K562 (cell line): ENCODE data around the gene SHANK3. TPM values are rescaled to one million over a fixed set of nuclear protein-coding genes. Genes with fewer than 3 reads are reported as not detected.

Experiments used
- ATAC-seq: fragments of 200-7000 bp; cut with Tn5 transposase; 3 replicates; pipeline ENCODE4 v1.9.1; 2020; ENCODE audit warnings: moderate library complexity
- BruUV-seq: library from RNA; stranded (reverse); fragments of 400-500 nt; replicated peaks from 2 replicates; lab custom pipeline; 2021; lab: Mats Ljungman, UMichigan
- CTCF ChIA-PET: fragments of 300-600 bp; formaldehyde crosslinking; extraction: SDS; loops from one replicate; lab custom pipeline; 2021; ENCODE audit warnings: low intra/inter-chr PET ratio; lab: Yijun Ruan, JAX
- POLR2A ChIA-PET: fragments of 300-600, 350-650 bp; sonication (Branson Sonifier 250); formaldehyde crosslinking; extraction: SDS; loops from one replicate; lab custom pipeline; 2021; ENCODE audit warnings: antibody characterized with exemption, inconsistent platforms; lab: Yijun Ruan, JAX
- DNase-seq, 4 experiments: peaks; one replicate each; pipeline versions ENCODE4 v3.0.0 to v3.0.0-alpha.2; 2011 to 2018; ENCODE audit warnings: low spot score in 3 of 4, mixed read lengths in 3 of 4; ENCODE audit errors: extremely low read depth in 1 of 4
- FAIRE-seq: peaks from 2 replicates; lab custom pipeline; 2011; peaks lifted over from hg19 to GRCh38; lab: Jason Lieb, UNC
- H2AFZ ChIP-seq: 2 replicates; pipeline ENCODE4 v1.6.0; 2011; ENCODE audit warnings: low read depth, low read length, control low read depth, inconsistent platforms
- H3K27ac ChIP-seq: fragments of 200-600 bp; 3 replicates; pipeline ENCODE4 v1.8.0; 2011; ENCODE audit warnings: low read depth, mild to moderate bottlenecking, control low read depth, inconsistent platforms, low read length, moderate library complexity, mixed read lengths; ENCODE audit errors: extremely low read depth
- H3K27me3 ChIP-seq, 2 experiments: fragments of 300-600 bp in 1 of 2; 2 replicates in 1 of 2; 3 replicates in 1 of 2; pipeline versions ENCODE4 v1.6.0 to v1.8.0; 2011; ENCODE audit warnings: inconsistent platforms in 2 of 2, low read length in 2 of 2, mild to moderate bottlenecking in 1 of 2, mixed read lengths in 1 of 2, moderate library complexity in 1 of 2; ENCODE audit not compliant: control insufficient read depth in 2 of 2, insufficient read depth in 2 of 2
- H3K36me3 ChIP-seq: fragments of 300-600 bp; 3 replicates; pipeline ENCODE4 v1.8.0; 2011; ENCODE audit warnings: mild to moderate bottlenecking, low read length, inconsistent platforms; ENCODE audit not compliant: control insufficient read depth, insufficient read depth
- H3K4me1 ChIP-seq, 2 experiments: fragments of 200-600 bp in 1 of 2; replicated peaks in 1 of 2; 2 replicates in 1 of 2; 3 replicates in 1 of 2; pipeline versions ENCODE4 v1.5.1 to v1.8.0; 2011; ENCODE audit warnings: inconsistent platforms in 2 of 2, low read length in 2 of 2, mild to moderate bottlenecking in 1 of 2, mixed read lengths in 1 of 2, moderate library complexity in 1 of 2; ENCODE audit not compliant: control insufficient read depth in 2 of 2, insufficient read depth in 2 of 2
- H3K4me2 ChIP-seq: 2 replicates; pipeline ENCODE4 v1.6.1; 2011; ENCODE audit warnings: low read length, control low read depth, inconsistent platforms, mixed read lengths; ENCODE audit not compliant: insufficient read depth
- H3K4me3 ChIP-seq: fragments of 200-600 bp; sonication (generic), shearing (Covaris generic); 2 replicates; pipeline ENCODE4 v1.5.1; 2016; ENCODE audit warnings: control low read depth, inconsistent platforms
- H3K79me2 ChIP-seq: fragments of 200-600 bp; 3 replicates; pipeline ENCODE4 v1.8.0; 2011; ENCODE audit warnings: low read length, inconsistent platforms; ENCODE audit not compliant: control insufficient read depth, insufficient read depth
- H3K9ac ChIP-seq, 2 experiments: 2 replicates each; pipeline versions ENCODE4 v1.6.0 to v1.6.1; 2011; ENCODE audit warnings: low read depth in 2 of 2, low read length in 2 of 2, control low read depth in 1 of 2, inconsistent platforms in 1 of 2, mild to moderate bottlenecking in 1 of 2, mixed read lengths in 1 of 2; ENCODE audit not compliant: insufficient read depth in 1 of 2
- H3K9me1 ChIP-seq: one replicate; pipeline ENCODE4 v1.6.0; 2011; ENCODE audit warnings: inconsistent platforms, mild to moderate bottlenecking, low read length, moderate library complexity; ENCODE audit not compliant: control insufficient read depth, insufficient read depth
- H3K9me3 ChIP-seq: replicated peaks from 2 replicates; pipeline ENCODE4 v1.5.1; 2011; ENCODE audit warnings: low read depth, low read length, inconsistent platforms; ENCODE audit not compliant: control insufficient read depth, insufficient read depth
- H4K20me1 ChIP-seq: replicated peaks from 2 replicates; pipeline ENCODE4 v1.6.1; 2011; ENCODE audit warnings: low read length, inconsistent platforms, mixed read lengths; ENCODE audit not compliant: control insufficient read depth, insufficient read depth
- ARID2 ChIP-seq: fragments of 450-650 bp; IDR thresholded peaks from 2 replicates; pipeline ENCODE4 v1.6.1; 2017; ENCODE audit warnings: antibody characterized with exemption, mild to moderate bottlenecking
- CC2D1A ChIP-seq: fragments of 450-650 bp; IDR thresholded peaks from 2 replicates; pipeline ENCODE4 v1.6.1; 2017; ENCODE audit warnings: mild to moderate bottlenecking
- MYC ChIP-seq, 2 experiments: fragments of 250-450 bp in 1 of 2; sonication (Bioruptor Pico) in 1 of 2; IDR thresholded peaks; 2 replicates each; pipeline versions ENCODE4 v1.5.1 to v1.6.1; 2012 to 2021; ENCODE audit warnings: low read depth in 2 of 2, borderline replicate concordance in 1 of 2, improper control_type of control experiment in 1 of 2, low read length in 1 of 2, mild to moderate bottlenecking in 1 of 2, moderate library complexity in 1 of 2
- NBN ChIP-seq: fragments of 450-650 bp; IDR thresholded peaks from 2 replicates; pipeline ENCODE4 v1.6.1; 2016; ENCODE audit warnings: low read depth, mild to moderate bottlenecking
- ZNF316 ChIP-seq: fragments of 450-650 bp; IDR thresholded peaks from 2 replicates; pipeline ENCODE4 v1.6.1; 2016
- WGBS: fragments of 100-300 bp; shearing (Covaris generic); methylation state at CpG from one replicate; pipeline ENCODE4 v1.1.6; 2016; ENCODE audit warnings: low coverage, mixed read lengths; ENCODE audit not compliant: insufficient coverage; ENCODE audit errors: missing lambda C conversion rate; 5-methylcytosine and 5-hydroxymethylcytosine counted together
- in situ Hi-C: fragments of 300-500 bp; cut with MboI; formaldehyde crosslinking; loops from 4 replicates; pipeline ENCODE4 v1.15.0; 2018; ENCODE audit warnings: inconsistent platforms, mixed read lengths
- intact Hi-C: fragments of 100-400 bp; cut with micrococcal nuclease; formaldehyde crosslinking; loops from 2 replicates; pipeline ENCODE4 v1.14.2; 2022
- polyA plus RNA-seq, 8 experiments: library from polyadenylated mRNA; depleted of rRNA in 4 of 8; stranded (reverse) in 5 of 8; unstranded in 3 of 8; fragments of >200 nt; fragmentation: Nextera tagmentation in 2 of 8; fragmentation: Illumina TruSeq in 1 of 8; extraction: Ambion mirVana in 2 of 8; extraction: Trizol in 1 of 8; gene quantifications; 2 replicates each; pipeline versions ENCODE4 v1.2.1 to v1.2.3, GENCODE V29; 2011 to 2014; ENCODE audit warnings: inconsistent platforms in 1 of 8, missing spikeins in 1 of 8
- total RNA-seq, 7 experiments: library from RNA; depleted of rRNA in 6 of 7; stranded (reverse); fragments of >200 nt in 6 of 7; fragmentation: Illumina TruSeq in 2 of 7; extraction: Trizol in 2 of 7; gene quantifications; 2 replicates each; pipeline versions ENCODE4 v1.2.1 to v1.2.3, GENCODE V29; 2011 to 2021; ENCODE audit warnings: low replicate concordance in 1 of 7
- TF ChIP-seq, protein P1 (sequence below): fragments of 200-400 bp; formaldehyde crosslinking; IDR thresholded peaks from 2 replicates; pipeline ENCODE4 v1.6.1; 2017; ENCODE audit warnings: mild to moderate bottlenecking, low read depth, low read length, moderate library complexity

Gene SHANK3
- total and polyA plus RNA-seq, 9 of the 15 experiments (the other 6 are each of a cell fraction or from before 2014, with no cell fraction given): 0.01 to 0.07 (median 0.03) TPM; not detected in 6

DNA sequence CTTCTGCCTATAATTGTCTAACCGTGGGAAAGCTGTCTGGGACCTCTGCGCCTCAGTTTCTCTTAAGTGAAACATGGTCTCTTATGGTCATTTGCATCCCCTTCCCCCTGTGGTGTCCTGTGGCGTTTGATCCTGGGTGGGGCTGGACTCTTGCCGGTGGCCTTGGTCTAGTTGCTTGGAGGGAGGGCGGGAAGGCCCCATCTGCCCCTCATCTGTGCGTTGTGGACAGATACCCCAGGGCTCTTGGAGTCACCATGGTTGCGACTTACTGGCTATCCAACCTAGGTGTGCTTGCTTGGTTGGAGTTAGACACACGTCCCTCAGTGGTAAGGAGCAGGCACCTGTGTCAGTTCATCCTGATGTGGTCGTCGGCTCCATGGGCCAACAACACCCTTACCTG is 15.2 kb downstream of the SHANK3 start:
- in situ Hi-C loops: no loop called here
- H3K4me1 ChIP-seq: no peaks in the 10 kb centered on the region; a peak in 1 of 5 replicates
- no peak for ATAC-seq
- no peak for DNase-seq
- H2AFZ ChIP-seq: no peak overlapping the region
- ChIA-PET CTCF (no interaction called here), POLR2A (no interaction called here)
- H3K79me2 ChIP-seq: no peaks in the 10 kb centered on the region
- intact Hi-C loops: no loop called here
- no peaks in the 10 kb centered on the region for H3K36me3 ChIP-seq
- no peak overlapping the region for H3K9ac ChIP-seq
- H4K20me1 ChIP-seq: no peaks in the 10 kb centered on the region
- WGBS: 0% methylated on average over 8 of the region's 10 CpGs
- no TSS peak for BruUV-seq
- no peak overlapping the region for H3K4me2 ChIP-seq
- H3K4me3 ChIP-seq: no peak overlapping the region
- H3K27me3 ChIP-seq: peaks cover 3 to 27% of the 10 kb centered on the region in 2 experiments; a peak in 4 of 5 replicates
- TF ChIP-seq ZNF316 (no peak), ARID2 (no peak), MYC (IDR thresholded peaks at IDR 0.05; ENCODE audit: low read depth, low read length) (no peak), MYC (CRISPR knock-in tag; IDR thresholded peaks at IDR 0.05; ENCODE audit: borderline replicate concordance, low read depth) (no peak), CC2D1A (no peak), NBN (no peak)
- TF ChIP-seq, protein P1, sequence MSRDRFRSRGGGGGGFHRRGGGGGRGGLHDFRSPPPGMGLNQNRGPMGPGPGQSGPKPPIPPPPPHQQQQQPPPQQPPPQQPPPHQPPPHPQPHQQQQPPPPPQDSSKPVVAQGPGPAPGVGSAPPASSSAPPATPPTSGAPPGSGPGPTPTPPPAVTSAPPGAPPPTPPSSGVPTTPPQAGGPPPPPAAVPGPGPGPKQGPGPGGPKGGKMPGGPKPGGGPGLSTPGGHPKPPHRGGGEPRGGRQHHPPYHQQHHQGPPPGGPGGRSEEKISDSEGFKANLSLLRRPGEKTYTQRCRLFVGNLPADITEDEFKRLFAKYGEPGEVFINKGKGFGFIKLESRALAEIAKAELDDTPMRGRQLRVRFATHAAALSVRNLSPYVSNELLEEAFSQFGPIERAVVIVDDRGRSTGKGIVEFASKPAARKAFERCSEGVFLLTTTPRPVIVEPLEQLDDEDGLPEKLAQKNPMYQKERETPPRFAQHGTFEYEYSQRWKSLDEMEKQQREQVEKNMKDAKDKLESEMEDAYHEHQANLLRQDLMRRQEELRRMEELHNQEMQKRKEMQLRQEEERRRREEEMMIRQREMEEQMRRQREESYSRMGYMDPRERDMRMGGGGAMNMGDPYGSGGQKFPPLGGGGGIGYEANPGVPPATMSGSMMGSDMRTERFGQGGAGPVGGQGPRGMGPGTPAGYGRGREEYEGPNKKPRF: no peak
- H3K27ac ChIP-seq: no peak overlapping the region
- FAIRE-seq: no peak
- H3K9me3 ChIP-seq: no peaks in the 10 kb centered on the region; the same call in 1 of the 2 replicates
- no peaks in the 10 kb centered on the region for H3K9me1 ChIP-seq
